ENCODE data around the gene ACOXL. TPM values are rescaled to one million over a fixed set of nuclear protein-coding genes. Genes with fewer than 3 reads are reported as not detected.

Gene ACOXL
- total RNA-seq, 2 donors from 2014 or later: not detected

DNA sequence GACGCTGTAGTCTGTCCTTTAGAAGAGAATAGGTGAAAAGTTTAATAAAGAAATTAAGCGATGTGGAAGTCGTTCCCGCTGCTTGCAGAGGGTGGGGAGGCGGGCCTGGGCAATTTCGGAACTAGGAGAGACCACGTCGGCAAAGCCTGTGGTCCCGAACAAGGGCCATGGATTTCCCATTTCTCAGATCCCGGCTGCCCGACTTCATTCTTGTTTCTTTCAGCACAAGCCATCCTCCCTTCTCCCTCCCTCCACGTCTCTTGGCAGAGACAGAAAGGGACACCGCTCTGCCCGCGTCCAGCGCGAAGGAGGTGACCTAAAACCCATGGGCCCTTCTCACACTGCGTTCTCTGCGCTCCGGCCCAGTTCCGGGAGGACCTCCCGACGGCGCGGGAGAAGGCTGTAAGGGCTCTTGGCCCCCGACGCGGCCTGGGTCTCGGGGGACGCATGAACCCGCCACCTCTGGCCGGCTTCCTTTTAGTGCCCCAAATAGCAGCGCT is 386.2 kb downstream of the ACOXL start:
- no peaks in the 10 kb centered on the region for H3K36me3 ChIP-seq
- H3K27me3 ChIP-seq (replicated peaks; ENCODE audit: insufficient read depth): no peaks in the 10 kb centered on the region
- peak overlapping the region; percentile 86 for H3K4me3 ChIP-seq
- ATAC-seq (ENCODE audit: insufficient number of reproducible peaks, low FRiP score, low read depth) (no peak), DNase-seq (ENCODE audit: low spot score) (no peak)
- no peaks in the 10 kb centered on the region for H3K9me3 ChIP-seq
- H3K27ac ChIP-seq: peak overlapping the region; percentile 17 to 40
- TF ChIP-seq, protein P1, sequence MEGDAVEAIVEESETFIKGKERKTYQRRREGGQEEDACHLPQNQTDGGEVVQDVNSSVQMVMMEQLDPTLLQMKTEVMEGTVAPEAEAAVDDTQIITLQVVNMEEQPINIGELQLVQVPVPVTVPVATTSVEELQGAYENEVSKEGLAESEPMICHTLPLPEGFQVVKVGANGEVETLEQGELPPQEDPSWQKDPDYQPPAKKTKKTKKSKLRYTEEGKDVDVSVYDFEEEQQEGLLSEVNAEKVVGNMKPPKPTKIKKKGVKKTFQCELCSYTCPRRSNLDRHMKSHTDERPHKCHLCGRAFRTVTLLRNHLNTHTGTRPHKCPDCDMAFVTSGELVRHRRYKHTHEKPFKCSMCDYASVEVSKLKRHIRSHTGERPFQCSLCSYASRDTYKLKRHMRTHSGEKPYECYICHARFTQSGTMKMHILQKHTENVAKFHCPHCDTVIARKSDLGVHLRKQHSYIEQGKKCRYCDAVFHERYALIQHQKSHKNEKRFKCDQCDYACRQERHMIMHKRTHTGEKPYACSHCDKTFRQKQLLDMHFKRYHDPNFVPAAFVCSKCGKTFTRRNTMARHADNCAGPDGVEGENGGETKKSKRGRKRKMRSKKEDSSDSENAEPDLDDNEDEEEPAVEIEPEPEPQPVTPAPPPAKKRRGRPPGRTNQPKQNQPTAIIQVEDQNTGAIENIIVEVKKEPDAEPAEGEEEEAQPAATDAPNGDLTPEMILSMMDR (IDR thresholded peaks at IDR 0.05): no peak
- H3K4me1 ChIP-seq (ENCODE audit: control insufficient read depth in 1 of 2, low read depth in 2 of 2): peaks cover 4 to 44% of the 10 kb centered on the region in 2 donors

DNA sequence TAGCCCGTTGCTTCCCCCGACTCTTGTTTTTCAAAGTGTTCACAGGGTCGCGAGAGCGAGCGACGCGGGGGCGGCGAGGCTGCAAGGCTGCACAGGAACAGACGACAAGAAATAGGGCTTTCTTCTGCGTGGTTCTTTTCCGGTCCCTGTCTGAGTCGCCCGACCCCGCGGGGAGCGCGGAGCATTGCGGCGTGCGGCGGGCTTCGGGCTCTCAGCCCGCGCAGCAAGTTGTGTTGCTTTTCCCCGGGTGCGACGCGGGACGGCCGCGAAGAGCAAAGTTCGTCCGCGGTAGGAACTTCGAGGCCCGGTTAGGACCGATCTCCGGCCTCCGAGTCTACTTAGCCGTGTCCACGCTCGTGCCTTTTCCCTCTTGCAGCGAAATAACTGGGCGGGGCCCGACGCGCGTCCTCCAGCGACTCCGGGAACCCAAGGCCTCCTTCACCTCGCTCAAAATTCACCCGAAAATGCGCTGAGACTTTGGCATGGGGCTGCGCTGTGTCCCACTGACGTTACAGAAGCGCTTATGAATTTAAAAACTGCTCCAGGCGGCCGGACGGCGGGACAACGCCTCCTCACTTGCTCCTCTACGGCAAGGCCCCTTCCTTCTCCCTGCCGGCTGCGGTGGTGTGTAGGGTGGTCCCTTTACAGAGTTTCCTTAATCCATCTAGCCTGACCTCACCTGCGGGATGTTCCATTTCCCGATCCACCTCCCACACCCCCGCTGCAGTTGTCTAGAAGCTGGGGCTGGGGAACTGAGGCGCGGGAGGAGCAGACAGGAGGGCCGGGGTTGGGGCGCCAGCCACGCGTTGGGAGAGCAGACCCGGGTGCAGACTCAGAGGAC is 386.8 kb downstream of the ACOXL start:
- H3K4me1 ChIP-seq (ENCODE audit: control insufficient read depth in 1 of 2, low read depth in 2 of 2): peaks cover 8 to 49% of the 10 kb centered on the region in 2 donors
- DNase-seq (ENCODE audit: low spot score) (no peak), ATAC-seq (ENCODE audit: insufficient number of reproducible peaks, low FRiP score, low read depth) (no peak)
- no peak overlapping the region for H3K27ac ChIP-seq
- H3K4me3 ChIP-seq: peak overlapping the region; percentile 86
- H3K27me3 ChIP-seq (replicated peaks; ENCODE audit: insufficient read depth): no peaks in the 10 kb centered on the region
- TF ChIP-seq, protein P1 (IDR thresholded peaks at IDR 0.05): no peak
- no peaks in the 10 kb centered on the region for H3K9me3 ChIP-seq
- H3K36me3 ChIP-seq: no peaks in the 10 kb centered on the region

- peaks cover 8 to 49% of the 10 kb centered on the region in 2 donors for H3K4me1 ChIP-seq (ENCODE audit: control insufficient read depth in 1 of 2, low read depth in 2 of 2)
- TF ChIP-seq, protein P1 (IDR thresholded peaks at IDR 0.05): no peak
- H3K4me3 ChIP-seq: peak overlapping the region; percentile 86
- H3K27ac ChIP-seq: peak overlapping the region in 1 of 2 donors; percentile 11
- no peaks in the 10 kb centered on the region for H3K27me3 ChIP-seq (replicated peaks; ENCODE audit: insufficient read depth)
- ATAC-seq (ENCODE audit: insufficient number of reproducible peaks, low FRiP score, low read depth) (no peak), DNase-seq (ENCODE audit: low spot score) (no peak)
- no peaks in the 10 kb centered on the region for H3K36me3 ChIP-seq
- H3K9me3 ChIP-seq: no peaks in the 10 kb centered on the region
Measured at GRCh38 chr2:111119822-111120252, 387.5 kb downstream of the ACOXL start.

- Histone ChIP-seq H3K36me3 (no peaks in the 10 kb centered on the region), H3K27me3 (replicated peaks; ENCODE audit: insufficient read depth) (no peaks in the 10 kb centered on the region), H3K9me3 (no peaks in the 10 kb centered on the region), H3K4me1 (ENCODE audit: control insufficient read depth in 1 of 2, low read depth in 2 of 2) (peaks cover 8 to 49% of the 10 kb centered on the region in 2 donors), H3K27ac (peak within 1 kb of the TSS; percentile 54 to 58), H3K4me3 (peak within 1 kb of the TSS; percentile 86)
- TF ChIP-seq, protein P1 (IDR thresholded peaks at IDR 0.05): no peak
- DNase-seq (ENCODE audit: low spot score) (peak; percentile 54), ATAC-seq (ENCODE audit: insufficient number of reproducible peaks, low FRiP score, low read depth) (peak; percentile 35)
Measured at GRCh38 chr2:111120253-111121027, 388.1 kb downstream of the ACOXL start, which contains the start of gene BCL2L11. BCL2L11 (plus strand) TSS chr2:111120914; CDS start chr2:111123746, 2,832 bp downstream.

Measured in thoracic aorta (tissue), 2 donors.